ENCODE data around the gene OOSP4A.

Gene OOSP4A

DNA sequence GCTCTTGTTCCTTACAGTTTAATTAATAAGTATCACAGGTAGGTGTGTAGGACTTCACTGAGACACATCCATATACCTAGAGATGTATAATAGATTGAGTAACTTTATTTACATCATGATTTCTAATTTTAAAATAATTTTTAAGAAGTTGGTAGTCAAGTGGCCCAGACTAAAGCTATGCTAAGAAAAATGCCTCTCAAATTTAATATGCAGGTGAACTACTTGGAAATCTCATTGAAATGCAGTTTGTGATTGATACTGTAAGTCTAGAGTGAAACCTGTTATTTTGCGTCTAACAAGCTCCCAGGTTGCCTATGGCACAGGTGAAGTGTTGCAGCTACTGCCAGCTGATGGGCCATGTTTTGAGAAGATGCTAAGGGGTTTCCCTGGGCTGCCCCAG lies 53.0 kb downstream of the OOSP4A start, which contains the start of gene OOSP4B:
Gene OOSP4B, plus strand, starts transcription at position 301 of the 400 bp plus-strand sequence.
- TF ChIP-seq FOXM1 (IDR thresholded peaks at IDR 0.05; ENCODE audit: borderline replicate concordance, low read depth), result no peak
- TF ChIP-seq NFIC (IDR thresholded peaks at IDR 0.05), result no peak
- TF ChIP-seq YY1 (IDR thresholded peaks at IDR 0.05; ENCODE audit: low read depth), result no peak
- TF ChIP-seq, protein P1, sequence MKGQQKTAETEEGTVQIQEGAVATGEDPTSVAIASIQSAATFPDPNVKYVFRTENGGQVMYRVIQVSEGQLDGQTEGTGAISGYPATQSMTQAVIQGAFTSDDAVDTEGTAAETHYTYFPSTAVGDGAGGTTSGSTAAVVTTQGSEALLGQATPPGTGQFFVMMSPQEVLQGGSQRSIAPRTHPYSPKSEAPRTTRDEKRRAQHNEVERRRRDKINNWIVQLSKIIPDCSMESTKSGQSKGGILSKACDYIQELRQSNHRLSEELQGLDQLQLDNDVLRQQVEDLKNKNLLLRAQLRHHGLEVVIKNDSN (IDR thresholded peaks at IDR 0.05), result no peak
- TF ChIP-seq EGR1 (IDR thresholded peaks at IDR 0.05), result no peak
- no peak for TF ChIP-seq TAF1 (IDR thresholded peaks at IDR 0.05; ENCODE audit: low read depth)
- TF ChIP-seq, protein P2, sequence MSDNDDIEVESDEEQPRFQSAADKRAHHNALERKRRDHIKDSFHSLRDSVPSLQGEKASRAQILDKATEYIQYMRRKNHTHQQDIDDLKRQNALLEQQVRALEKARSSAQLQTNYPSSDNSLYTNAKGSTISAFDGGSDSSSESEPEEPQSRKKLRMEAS (IDR thresholded peaks at IDR 0.05), result no peak
- TF ChIP-seq RAD21 (IDR thresholded peaks at IDR 0.05; ENCODE audit: low read depth), result no peak
- TF ChIP-seq TCF12 (IDR thresholded peaks at IDR 0.05; ENCODE audit: low read depth), result no peak
- TF ChIP-seq CREB1 (IDR thresholded peaks at IDR 0.05; ENCODE audit: low read depth), result no peak
- no peak for TF ChIP-seq TEAD4 (IDR thresholded peaks at IDR 0.05)
- no peak for TF ChIP-seq EP300 (IDR thresholded peaks at IDR 0.05; ENCODE audit: borderline replicate concordance)
- TF ChIP-seq CEBPB (IDR thresholded peaks at IDR 0.05), result no peak
- TF ChIP-seq, protein P3, sequence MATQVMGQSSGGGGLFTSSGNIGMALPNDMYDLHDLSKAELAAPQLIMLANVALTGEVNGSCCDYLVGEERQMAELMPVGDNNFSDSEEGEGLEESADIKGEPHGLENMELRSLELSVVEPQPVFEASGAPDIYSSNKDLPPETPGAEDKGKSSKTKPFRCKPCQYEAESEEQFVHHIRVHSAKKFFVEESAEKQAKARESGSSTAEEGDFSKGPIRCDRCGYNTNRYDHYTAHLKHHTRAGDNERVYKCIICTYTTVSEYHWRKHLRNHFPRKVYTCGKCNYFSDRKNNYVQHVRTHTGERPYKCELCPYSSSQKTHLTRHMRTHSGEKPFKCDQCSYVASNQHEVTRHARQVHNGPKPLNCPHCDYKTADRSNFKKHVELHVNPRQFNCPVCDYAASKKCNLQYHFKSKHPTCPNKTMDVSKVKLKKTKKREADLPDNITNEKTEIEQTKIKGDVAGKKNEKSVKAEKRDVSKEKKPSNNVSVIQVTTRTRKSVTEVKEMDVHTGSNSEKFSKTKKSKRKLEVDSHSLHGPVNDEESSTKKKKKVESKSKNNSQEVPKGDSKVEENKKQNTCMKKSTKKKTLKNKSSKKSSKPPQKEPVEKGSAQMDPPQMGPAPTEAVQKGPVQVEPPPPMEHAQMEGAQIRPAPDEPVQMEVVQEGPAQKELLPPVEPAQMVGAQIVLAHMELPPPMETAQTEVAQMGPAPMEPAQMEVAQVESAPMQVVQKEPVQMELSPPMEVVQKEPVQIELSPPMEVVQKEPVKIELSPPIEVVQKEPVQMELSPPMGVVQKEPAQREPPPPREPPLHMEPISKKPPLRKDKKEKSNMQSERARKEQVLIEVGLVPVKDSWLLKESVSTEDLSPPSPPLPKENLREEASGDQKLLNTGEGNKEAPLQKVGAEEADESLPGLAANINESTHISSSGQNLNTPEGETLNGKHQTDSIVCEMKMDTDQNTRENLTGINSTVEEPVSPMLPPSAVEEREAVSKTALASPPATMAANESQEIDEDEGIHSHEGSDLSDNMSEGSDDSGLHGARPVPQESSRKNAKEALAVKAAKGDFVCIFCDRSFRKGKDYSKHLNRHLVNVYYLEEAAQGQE (IDR thresholded peaks at IDR 0.05; ENCODE audit: low read depth), result no peak
- TF ChIP-seq ZBTB7A (IDR thresholded peaks at IDR 0.05; ENCODE audit: low read depth), result no peak

DNA sequence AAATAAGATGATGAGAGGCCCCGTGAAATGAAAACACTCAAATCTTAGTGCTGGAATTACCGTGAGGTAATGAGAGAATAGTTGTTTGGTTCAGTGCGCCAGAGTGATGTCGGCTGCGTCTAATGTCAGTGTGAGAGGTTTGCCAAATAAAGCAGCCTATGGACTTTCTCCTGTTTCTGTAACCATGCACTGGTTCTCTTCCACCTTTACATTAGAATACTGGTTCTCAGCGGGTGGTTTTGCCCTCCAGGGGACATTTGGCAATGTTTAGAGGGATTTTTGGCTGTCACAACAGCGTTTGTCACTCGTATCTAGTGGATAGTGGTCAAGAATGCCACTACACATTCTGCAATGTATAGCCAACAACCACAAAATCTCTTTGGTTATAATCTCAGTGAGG lies 54.2 kb downstream of the OOSP4A start:
- no peak for TF ChIP-seq ZBTB7A (IDR thresholded peaks at IDR 0.05; ENCODE audit: low read depth)
- no peak for TF ChIP-seq TEAD4 (IDR thresholded peaks at IDR 0.05)
- TF ChIP-seq, protein P1 (IDR thresholded peaks at IDR 0.05), result no peak
- no peak for TF ChIP-seq CREB1 (IDR thresholded peaks at IDR 0.05; ENCODE audit: low read depth)
- no peak for TF ChIP-seq EP300 (IDR thresholded peaks at IDR 0.05; ENCODE audit: borderline replicate concordance)
- TF ChIP-seq, protein P3 (IDR thresholded peaks at IDR 0.05; ENCODE audit: low read depth), result no peak

All from Ishikawa (cell line).